ENCODE data around the gene CFAP45.
"Not testable (repeated sequence)": the region's sequence is repeated elsewhere in the genome, so short reads cannot be mapped to it uniquely, and the experiment has no call there.

- TF ChIP-seq POLR2A, CTCF (IDR thresholded peaks at IDR 0.05): not testable (repeated sequence)
Observed at GRCh38 chr1:159899634-159900033, 331 bp downstream of the CFAP45 start.
